ENCODE results near the gene PLPP4. TPM values are rescaled to one million over a fixed set of nuclear protein-coding genes. Genes with fewer than 3 reads are reported as not detected.

The PLPP4 gene
- total RNA-seq, 1 experiment from 2014 or later, result not detected

GRCh38 chr10:120415709-120416330 is 41.2 kb upstream of the PLPP4 start:
- intact Hi-C loops (cut with micrococcal nuclease; ENCODE audit: unreplicated experiment), result no loop called here
- H3K27ac ChIP-seq, result no peak overlapping the region

GRCh38 chr10:120420421-120420820 is 36.6 kb upstream of the PLPP4 start:
- DNase-seq, result no peak
- H3K27me3 ChIP-seq (ENCODE audit: insufficient read depth, low read depth), result no peaks in the 10 kb centered on the region
- ChIA-PET CTCF (no interaction called here), POLR2A (ENCODE audit: unreplicated experiment) (no interaction called here)
- no peaks in the 10 kb centered on the region for H3K9me3 ChIP-seq (ENCODE audit: insufficient read depth, low read depth)
- TF ChIP-seq CTCF (conservative IDR thresholded peaks at IDR 0.05) (no peak), EZH2 (IDR thresholded peaks at IDR 0.05; ENCODE audit: low read depth) (no peak)
- H3K4me3 ChIP-seq, result no peak overlapping the region
- no peak overlapping the region for H3K4me2 ChIP-seq
- no peak overlapping the region for H3K27ac ChIP-seq
- intact Hi-C loops (cut with micrococcal nuclease; ENCODE audit: unreplicated experiment), result loop anchor here (10.0 kb wide), 1 partner anchor 1314 kb away; no protein-coding TSS in a partner anchor
- no TSS peak for BruUV-seq (replicated peaks)
- H3K79me2 ChIP-seq (ENCODE audit: low read depth), result no peaks in the 10 kb centered on the region
- no peaks in the 10 kb centered on the region for H3K9me2 ChIP-seq (ENCODE audit: insufficient read depth)
- no peaks in the 10 kb centered on the region for H3F3A ChIP-seq (ENCODE audit: insufficient read depth, low read depth)
- no peaks in the 10 kb centered on the region for H3K4me1 ChIP-seq (replicated peaks; ENCODE audit: insufficient read depth)
- H4K20me1 ChIP-seq (ENCODE audit: insufficient read depth), result no peaks in the 10 kb centered on the region
- no peaks in the 10 kb centered on the region for H3K36me3 ChIP-seq (ENCODE audit: low read depth)
- H2AFZ ChIP-seq, result no peak overlapping the region

More at GRCh38 chr10:120415709-120416330, 41.2 kb upstream of the PLPP4 start:
- DNase-seq, result no peak
- POLR2A ChIA-PET (ENCODE audit: unreplicated experiment), result no interaction called here
- H3K4me1 ChIP-seq (replicated peaks; ENCODE audit: insufficient read depth), result no peaks in the 10 kb centered on the region
- no peaks in the 10 kb centered on the region for H4K20me1 ChIP-seq (ENCODE audit: insufficient read depth)
- no peaks in the 10 kb centered on the region for H3K9me3 ChIP-seq (ENCODE audit: insufficient read depth, low read depth)
- H3F3A ChIP-seq (ENCODE audit: insufficient read depth, low read depth), result no peaks in the 10 kb centered on the region
- CTCF ChIA-PET, result no interaction called here
- H3K27me3 ChIP-seq (ENCODE audit: insufficient read depth, low read depth), result no peaks in the 10 kb centered on the region
- no peaks in the 10 kb centered on the region for H3K9me2 ChIP-seq (ENCODE audit: insufficient read depth)
- no TSS peak for BruUV-seq (replicated peaks)
- TF ChIP-seq CTCF (conservative IDR thresholded peaks at IDR 0.05) (no peak), EZH2 (IDR thresholded peaks at IDR 0.05; ENCODE audit: low read depth) (no peak)
- H3K4me3 ChIP-seq, result no peak overlapping the region
- H3K4me2 ChIP-seq, result no peak overlapping the region
- no peaks in the 10 kb centered on the region for H3K79me2 ChIP-seq (ENCODE audit: low read depth)
- no peaks in the 10 kb centered on the region for H3K36me3 ChIP-seq (ENCODE audit: low read depth)
- no peak overlapping the region for H2AFZ ChIP-seq

- H3K79me2 ChIP-seq (ENCODE audit: low read depth), result no peaks in the 10 kb centered on the region
- H3K9me3 ChIP-seq (ENCODE audit: insufficient read depth, low read depth), result no peaks in the 10 kb centered on the region
- no peak for DNase-seq
- POLR2A ChIA-PET (ENCODE audit: unreplicated experiment), result no interaction called here
- H3K9me2 ChIP-seq (ENCODE audit: insufficient read depth), result no peaks in the 10 kb centered on the region
- no peaks in the 10 kb centered on the region for H4K20me1 ChIP-seq (ENCODE audit: insufficient read depth)
- H3K27me3 ChIP-seq (ENCODE audit: insufficient read depth, low read depth), result no peaks in the 10 kb centered on the region
- no TSS peak for BruUV-seq (replicated peaks)
- H2AFZ ChIP-seq, result no peak overlapping the region
- intact Hi-C loops (cut with micrococcal nuclease; ENCODE audit: unreplicated experiment), result loop anchor here (10.0 kb wide), 1 partner anchor 1314 kb away; no protein-coding TSS in a partner anchor
- CTCF ChIA-PET, result no interaction called here
- H3K36me3 ChIP-seq (ENCODE audit: low read depth), result no peaks in the 10 kb centered on the region
- no peak overlapping the region for H3K4me3 ChIP-seq
- no peak for TF ChIP-seq CTCF (conservative IDR thresholded peaks at IDR 0.05)
- no peak for TF ChIP-seq EZH2 (IDR thresholded peaks at IDR 0.05; ENCODE audit: low read depth)
- no peak overlapping the region for H3K4me2 ChIP-seq
- no peaks in the 10 kb centered on the region for H3F3A ChIP-seq (ENCODE audit: insufficient read depth, low read depth)
- no peaks in the 10 kb centered on the region for H3K4me1 ChIP-seq (replicated peaks; ENCODE audit: insufficient read depth)
- no peak overlapping the region for H3K27ac ChIP-seq
These were observed 35.8 kb upstream of the PLPP4 start for GRCh38 chr10:120421250-120421649.

Measured in PC-9 (cell line).